HepG2 (cell line): ENCODE results near the gene CTIF. TPM values are rescaled to one million over a fixed set of nuclear protein-coding genes. Genes with fewer than 3 reads are reported as not detected.

ENCODE experiments used
- ATAC-seq: fragments of 200-7000 bp; cut with Tn5 transposase; 3 replicates; pipeline ENCODE4 v1.9.1; 2020; ENCODE audit warnings: mild to moderate bottlenecking, moderate library complexity
- BruUV-seq: library from RNA; stranded (reverse); fragments of 400-500 nt; replicated peaks from 2 replicates; lab custom pipeline; 2021; lab: Mats Ljungman, UMichigan
- CTCF ChIA-PET: fragments of 300-600 bp; formaldehyde crosslinking; extraction: SDS; loops from one replicate; lab custom pipeline; 2021; ENCODE audit warnings: low total read pairs, inconsistent platforms, low intra/inter-chr PET ratio; lab: Yijun Ruan, JAX
- POLR2A ChIA-PET: fragments of 350-600 bp; sonication (Branson Sonifier 250); formaldehyde crosslinking; loops from one replicate; lab custom pipeline; 2020; ENCODE audit warnings: antibody characterized with exemption, inconsistent platforms; lab: Yijun Ruan, JAX
- DNase-seq: peaks from one replicate; pipeline ENCODE4 v3.0.0-alpha.2; 2015; ENCODE audit warnings: low spot score
- FAIRE-seq: peaks from 3 replicates; lab custom pipeline; 2011; peaks lifted over from hg19 to GRCh38; lab: Jason Lieb, UNC
- H2AFZ ChIP-seq: one replicate; pipeline ENCODE4 v1.6.1; 2011; ENCODE audit warnings: low read length, inconsistent platforms
- H3K27ac ChIP-seq: fragments of 300-600 bp; 3 replicates; pipeline ENCODE4 v1.8.0; 2011; ENCODE audit warnings: mixed run types, mild to moderate bottlenecking, mixed read lengths, low read length, inconsistent platforms; ENCODE audit not compliant: insufficient read depth; ENCODE audit errors: extremely low read length
- H3K27me3 ChIP-seq, 2 experiments: fragments of 200-600 bp in 1 of 2; 2 replicates in 1 of 2; 3 replicates in 1 of 2; pipeline versions ENCODE4 v1.6.0 to v1.8.0; 2011; ENCODE audit warnings: low read length in 2 of 2, mild to moderate bottlenecking in 2 of 2, moderate library complexity in 2 of 2, inconsistent platforms in 1 of 2; ENCODE audit not compliant: insufficient read depth in 2 of 2, control insufficient read depth in 1 of 2
- H3K36me3 ChIP-seq, 2 experiments: fragments of 200-600 bp in 1 of 2; replicated peaks in 1 of 2; 2 replicates in 1 of 2; 3 replicates in 1 of 2; pipeline versions ENCODE4 v1.5.1 to v1.8.0; 2011; ENCODE audit warnings: low read length in 2 of 2, inconsistent platforms in 1 of 2; ENCODE audit not compliant: insufficient read depth in 2 of 2, control insufficient read depth in 1 of 2
- H3K4me1 ChIP-seq: 2 replicates; pipeline ENCODE4 v1.5.1; 2012; ENCODE audit warnings: low read length, inconsistent platforms; ENCODE audit not compliant: insufficient read depth
- H3K4me2 ChIP-seq: 2 replicates; pipeline ENCODE4 v1.6.0; 2011; ENCODE audit warnings: low read depth, low read length, inconsistent platforms
- H3K4me3 ChIP-seq, 3 experiments: fragments of 200-600 bp in 1 of 3; sonication (generic), shearing (Covaris generic) in 1 of 3; replicated peaks in 1 of 3; 2 replicates each; pipeline ENCODE4 v1.5.1; 2011 to 2016; ENCODE audit warnings: low read length in 3 of 3, inconsistent platforms in 2 of 3, low read depth in 2 of 3, mild to moderate bottlenecking in 2 of 3, control low read depth in 1 of 3, mixed read lengths in 1 of 3; ENCODE audit not compliant: insufficient read depth in 1 of 3
- H3K79me2 ChIP-seq: one replicate; pipeline ENCODE4 v1.6.1; 2011; ENCODE audit warnings: low read length, inconsistent platforms; ENCODE audit not compliant: insufficient read depth
- H3K9ac ChIP-seq: 2 replicates; pipeline ENCODE4 v1.6.0; 2011; ENCODE audit warnings: mild to moderate bottlenecking, low read depth, low read length, inconsistent platforms; ENCODE audit not compliant: insufficient read depth
- H3K9me3 ChIP-seq: 2 replicates; pipeline ENCODE4 v1.5.1; 2012; ENCODE audit warnings: mild to moderate bottlenecking, low read length
- H4K20me1 ChIP-seq: 2 replicates; pipeline ENCODE4 v1.6.0; 2011; ENCODE audit warnings: inconsistent platforms, mild to moderate bottlenecking, low read length, moderate library complexity; ENCODE audit not compliant: insufficient read depth
- FOXA1 ChIP-seq, 2 experiments: fragments of 450-650 bp in 1 of 2; sonication (generic) in 1 of 2; formaldehyde crosslinking in 1 of 2; IDR thresholded peaks; 2 replicates each; pipeline versions ENCODE4 v1.4.0 to v1.6.1; 2016 to 2020; ENCODE audit warnings: missing genetic modification reagents in 1 of 2
- HHEX ChIP-seq: IDR thresholded peaks from 2 replicates; pipeline ENCODE4 v1.6.1; 2016; ENCODE audit warnings: control low read depth
- MYC ChIP-seq: sonication (generic); formaldehyde crosslinking; IDR thresholded peaks from 2 replicates; pipeline ENCODE4 v1.9.0; 2021; ENCODE audit warnings: missing genetic modification reagents, borderline replicate concordance
- NFRKB ChIP-seq: fragments of 450-650 bp; IDR thresholded peaks from 2 replicates; pipeline ENCODE4 v1.6.1; 2017
- POLR2G ChIP-seq: fragments of 200-400 bp; formaldehyde crosslinking; IDR thresholded peaks from 2 replicates; pipeline ENCODE4 v1.6.1; 2018; ENCODE audit warnings: mild to moderate bottlenecking, low read depth, low read length, moderate library complexity
- RXRB ChIP-seq: IDR thresholded peaks from 2 replicates; pipeline ENCODE4 v1.6.1; 2016; ENCODE audit warnings: borderline replicate concordance, missing genetic modification reagents, missing compliant biosample characterization
- SOX13 ChIP-seq, 3 experiments: fragments of 450-650 bp in 1 of 3; sonication (generic) in 1 of 3; formaldehyde crosslinking in 1 of 3; IDR thresholded peaks in 2 of 3; conservative IDR thresholded peaks in 1 of 3; 2 replicates each; pipeline versions ENCODE4 v1.5.0 to v1.6.1; 2016 to 2020; ENCODE audit warnings: antibody characterized with exemption in 1 of 3, mild to moderate bottlenecking in 1 of 3, missing compliant biosample characterization in 1 of 3, missing genetic modification reagents in 1 of 3, moderate library complexity in 1 of 3
- TSC22D2 ChIP-seq: sonication (generic); formaldehyde crosslinking; IDR thresholded peaks from 2 replicates; pipeline ENCODE4 v1.5.1; 2020; ENCODE audit warnings: missing genetic modification reagents, mild to moderate bottlenecking, borderline replicate concordance
- ZKSCAN5 ChIP-seq: sonication (generic); formaldehyde crosslinking; IDR thresholded peaks from 2 replicates; pipeline ENCODE4 v1.5.1; 2020; ENCODE audit warnings: mild to moderate bottlenecking, missing genetic modification reagents
- ZNF549 ChIP-seq: sonication (generic); formaldehyde crosslinking; IDR thresholded peaks from 2 replicates; pipeline ENCODE4 v1.5.0; 2020; ENCODE audit warnings: missing genetic modification reagents
- ZNF839 ChIP-seq: sonication (generic); formaldehyde crosslinking; IDR thresholded peaks from 2 replicates; pipeline ENCODE4 v1.4.0; 2020; ENCODE audit warnings: missing genetic modification reagents, mild to moderate bottlenecking, borderline replicate concordance
- WGBS: methylation state at CpG from one replicate; pipeline ENCODE4 v1.1.6; 2017; ENCODE audit warnings: low lambda C conversion rate; 5-methylcytosine and 5-hydroxymethylcytosine counted together
- in situ Hi-C: cut with HindIII; loops from 2 replicates; pipeline ENCODE4 v1.10.0; 2017; ENCODE audit warnings: low pct_unique_long_range_greater_than_20kb; ENCODE audit not compliant: extremely low pct_ligation_motif_present
- intact Hi-C: fragments of 100-400 bp; cut with micrococcal nuclease; formaldehyde crosslinking; loops from one replicate; pipeline ENCODE4 v1.10.0; 2022; ENCODE audit not compliant: unreplicated experiment
- polyA plus RNA-seq, 8 experiments: library from polyadenylated mRNA; depleted of rRNA in 3 of 8; stranded (reverse) in 7 of 8; unstranded in 1 of 8; fragments of >200 nt; fragmentation: Illumina TruSeq in 4 of 8; extraction: Trizol in 4 of 8; gene quantifications; 2 replicates each; pipeline versions ENCODE4 v1.2.1 to v1.2.3, GENCODE V29; 2011 to 2016; ENCODE audit warnings: low read depth in 4 of 8, missing spikeins in 1 of 8, mixed read lengths in 1 of 8; ENCODE audit not compliant: insufficient read depth in 1 of 8
- total RNA-seq, 5 experiments: library from RNA; depleted of rRNA; stranded (reverse); fragments of >200 nt; fragmentation: Illumina TruSeq; extraction: Trizol; gene quantifications; 2 replicates each; pipeline ENCODE4 v1.2.3, GENCODE V29; 2016; ENCODE audit warnings: low read depth in 1 of 5
- TF ChIP-seq, protein P1 (sequence below): sonication (generic); formaldehyde crosslinking; IDR thresholded peaks from 2 replicates; pipeline ENCODE4 v1.8.0; 2022; ENCODE audit warnings: mild to moderate bottlenecking, missing genetic modification reagents, borderline replicate concordance
- TF ChIP-seq, protein P2 (sequence below): sonication (generic); formaldehyde crosslinking; IDR thresholded peaks from 2 replicates; pipeline ENCODE4 v1.8.0; 2022; ENCODE audit warnings: low read depth, missing genetic modification reagents
- TF ChIP-seq, protein P3 (sequence below): IDR thresholded peaks from 2 replicates; pipeline ENCODE4 v1.6.1; 2016; ENCODE audit warnings: missing genetic modification reagents, missing compliant biosample characterization

CTIF gene
- total and polyA plus RNA-seq, 2 of the 13 experiments (the other 11 are each of a cell fraction or from before 2014, with no cell fraction given), result 18.2 to 28.0 TPM

DNA sequence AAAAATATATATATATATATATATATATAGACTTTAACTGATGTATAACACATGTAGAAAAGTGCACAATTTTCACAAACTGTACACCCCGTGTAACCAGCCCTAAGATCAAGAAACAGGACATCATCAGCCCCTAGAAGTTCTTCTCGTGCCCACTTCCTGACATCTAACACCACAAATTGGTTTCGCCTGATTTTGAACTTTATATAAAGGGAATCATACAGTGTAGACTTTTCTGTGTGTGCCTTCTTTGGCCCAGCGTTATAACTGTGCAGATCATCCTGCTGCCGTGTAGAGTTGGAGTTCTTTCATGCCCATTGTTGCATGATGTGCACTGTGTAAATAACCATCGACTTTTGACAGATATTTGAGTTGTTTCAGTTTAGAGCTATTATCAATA lies 370.9 kb downstream of the CTIF start:
- no peaks in the 10 kb centered on the region for H3K36me3 ChIP-seq
- TF ChIP-seq ZNF839 (no peak), MYC (CRISPR knock-in tag) (no peak), FOXA1 (IDR thresholded peaks at IDR 0.05) (no peak), FOXA1 (CRISPR knock-in tag; IDR thresholded peaks at IDR 0.05) (0 out of 2 replicates have a peak, but pooled peaks have one; percentile 13)
- intact Hi-C loops (no loop called here), in situ Hi-C loops (no loop called here)
- H4K20me1 ChIP-seq, result no peaks in the 10 kb centered on the region
- H3K27me3 ChIP-seq, result no peaks in the 10 kb centered on the region
- H3K4me1 ChIP-seq, result peaks cover 25% of the 10 kb centered on the region
- H3K9ac ChIP-seq, result no peak overlapping the region
- H2AFZ ChIP-seq, result no peak overlapping the region
- no peaks in the 10 kb centered on the region for H3K79me2 ChIP-seq
- BruUV-seq, result no TSS peak
- H3K27ac ChIP-seq, result no peak overlapping the region
- FAIRE-seq, result no peak
- no peak overlapping the region for H3K4me2 ChIP-seq
- ChIA-PET POLR2A (no interaction called here), CTCF (no interaction called here)
- H3K4me3 ChIP-seq, result no peak overlapping the region
- no peak for ATAC-seq
- WGBS, result 79% methylated on average over 6 of the region's 6 CpGs
- H3K9me3 ChIP-seq, result no peaks in the 10 kb centered on the region
- DNase-seq, result no peak

DNA sequence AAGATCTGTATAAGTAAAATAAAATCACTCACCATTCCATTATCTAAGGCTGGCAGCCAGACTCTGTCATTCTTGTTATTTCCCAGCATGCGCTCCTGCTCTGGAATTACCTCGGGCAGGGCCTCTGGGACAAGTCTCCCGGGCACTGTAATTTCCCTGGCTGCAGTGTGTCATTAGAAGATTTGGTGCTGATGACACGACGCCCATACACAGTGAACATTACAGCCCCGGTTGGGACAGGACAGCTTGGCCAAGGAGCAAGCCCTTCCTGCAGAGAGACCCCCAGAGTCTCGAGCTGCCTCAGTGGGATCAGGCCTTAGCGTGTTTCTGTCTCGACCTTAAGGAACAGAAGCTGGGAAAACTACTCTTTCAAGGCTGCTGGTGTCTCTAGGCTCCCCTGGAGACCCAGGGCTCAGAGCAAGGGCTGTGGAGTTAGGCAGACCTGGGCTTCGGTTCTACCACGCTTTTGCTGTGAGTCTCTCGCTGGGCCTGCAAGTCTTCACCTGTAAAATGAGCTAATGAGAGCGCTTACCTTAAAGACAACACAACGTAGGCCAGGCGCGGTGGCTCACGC lies 372.2 kb downstream of the CTIF start:
- ATAC-seq (no peak), FAIRE-seq (no peak), DNase-seq (no peak)
- TF ChIP-seq, protein P1, sequence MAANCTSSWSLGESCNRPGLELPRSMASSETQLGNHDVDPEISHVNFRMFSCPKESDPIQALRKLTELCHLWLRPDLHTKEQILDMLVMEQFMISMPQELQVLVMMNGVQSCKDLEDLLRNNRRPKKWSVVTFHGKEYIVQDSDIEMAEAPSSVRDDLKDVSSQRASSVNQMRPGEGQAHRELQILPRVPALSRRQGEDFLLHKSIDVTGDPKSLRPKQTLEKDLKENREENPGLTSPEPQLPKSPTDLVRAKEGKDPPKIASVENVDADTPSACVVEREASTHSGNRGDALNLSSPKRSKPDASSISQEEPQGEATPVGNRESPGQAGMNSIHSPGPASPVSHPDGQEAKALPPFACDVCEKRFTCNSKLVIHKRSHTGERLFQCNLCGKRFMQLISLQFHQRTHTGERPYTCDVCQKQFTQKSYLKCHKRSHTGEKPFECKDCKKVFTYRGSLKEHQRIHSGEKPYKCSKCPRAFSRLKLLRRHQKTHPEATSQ, result no peak
- TF ChIP-seq NFRKB (no peak), ZKSCAN5 (CRISPR knock-in tag) (no peak), SOX13 (IDR thresholded peaks at IDR 0.05) (no peak), SOX13 (CRISPR knock-in tag; conservative IDR thresholded peaks at IDR 0.05 in 1 of 2, IDR thresholded peaks at IDR 0.05 in 1 of 2) (no peak), RXRB (CRISPR knock-in tag) (no peak), ZNF549 (CRISPR knock-in tag) (no peak), POLR2G (no peak), TSC22D2 (CRISPR knock-in tag) (no peak), HHEX (no peak)
- TF ChIP-seq, protein P2, sequence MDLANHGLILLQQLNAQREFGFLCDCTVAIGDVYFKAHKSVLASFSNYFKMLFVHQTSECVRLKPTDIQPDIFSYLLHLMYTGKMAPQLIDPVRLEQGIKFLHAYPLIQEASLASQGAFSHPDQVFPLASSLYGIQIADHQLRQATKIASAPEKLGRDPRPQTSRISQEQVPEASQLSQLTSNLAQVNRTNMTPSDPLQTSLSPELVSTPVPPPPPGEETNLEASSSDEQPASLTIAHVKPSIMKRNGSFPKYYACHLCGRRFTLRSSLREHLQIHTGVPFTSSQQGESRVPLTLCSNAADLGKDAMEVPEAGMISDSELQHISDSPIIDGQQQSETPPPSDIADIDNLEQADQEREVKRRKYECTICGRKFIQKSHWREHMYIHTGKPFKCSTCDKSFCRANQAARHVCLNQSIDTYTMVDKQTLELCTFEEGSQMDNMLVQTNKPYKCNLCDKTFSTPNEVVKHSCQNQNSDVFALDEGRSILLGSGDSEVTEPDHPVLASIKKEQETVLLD, result no peak
- TF ChIP-seq, protein P3, sequence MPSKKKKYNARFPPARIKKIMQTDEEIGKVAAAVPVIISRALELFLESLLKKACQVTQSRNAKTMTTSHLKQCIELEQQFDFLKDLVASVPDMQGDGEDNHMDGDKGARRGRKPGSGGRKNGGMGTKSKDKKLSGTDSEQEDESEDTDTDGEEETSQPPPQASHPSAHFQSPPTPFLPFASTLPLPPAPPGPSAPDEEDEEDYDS (CRISPR knock-in tag), result no peak
- no peak overlapping the region for H3K4me2 ChIP-seq
- H3K27me3 ChIP-seq, result no peaks in the 10 kb centered on the region
- H4K20me1 ChIP-seq, result no peaks in the 10 kb centered on the region
- no peak overlapping the region for H3K9ac ChIP-seq
- ChIA-PET POLR2A (no interaction called here), CTCF (no interaction called here)
- peaks cover 25% of the 10 kb centered on the region for H3K4me1 ChIP-seq
- H3K36me3 ChIP-seq, result no peaks in the 10 kb centered on the region
- H3K4me3 ChIP-seq, result no peak overlapping the region
- BruUV-seq, result no TSS peak
- no peaks in the 10 kb centered on the region for H3K9me3 ChIP-seq
- H3K27ac ChIP-seq, result no peak overlapping the region
- H2AFZ ChIP-seq, result no peak overlapping the region
- in situ Hi-C loops, result no loop called here
- intact Hi-C loops, result no loop called here
- H3K79me2 ChIP-seq, result no peaks in the 10 kb centered on the region
- 96% methylated on average over 17 of the region's 17 CpGs for WGBS
